Suprapubic skin (tissue), 4 donors: Measurements from ENCODE around the gene VPS8. TPM values are rescaled to one million over a fixed set of nuclear protein-coding genes. Genes with fewer than 3 reads are reported as not detected.

Experiments used
- DNase-seq, 2 donors: peaks; one replicate each; pipeline ENCODE4 v3.0.0-alpha.2; 2019; ENCODE audit warnings: low spot score in 2 of 2
- H3K27ac ChIP-seq: fragments of 200-600 bp; sonication (generic); one replicate; pipeline ENCODE4 v1.5.1; 2019
- H3K27me3 ChIP-seq: fragments of 200-600 bp; sonication (generic); one replicate; pipeline ENCODE4 v1.5.1; 2019
- H3K36me3 ChIP-seq: fragments of 200-600 bp; sonication (generic); one replicate; pipeline ENCODE4 v1.5.1; 2019
- H3K4me1 ChIP-seq: fragments of 200-600 bp; sonication (generic); one replicate; pipeline ENCODE4 v1.5.1; 2019
- H3K4me3 ChIP-seq: fragments of 200-600 bp; sonication (generic); one replicate; pipeline ENCODE4 v1.5.1; 2019; ENCODE audit warnings: mild to moderate bottlenecking
- H3K9me3 ChIP-seq: fragments of 200-600 bp; sonication (generic); one replicate; pipeline ENCODE4 v1.5.1; 2019
- CTCF ChIP-seq, 2 donors: fragments of 200-600 bp in 1 of 2; fragments of 450-650 bp in 1 of 2; sonication (generic) in 1 of 2; IDR thresholded peaks; one replicate each; pipeline ENCODE4 v1.5.1; 2016 to 2019; ENCODE audit warnings: antibody characterized with exemption in 2 of 2, mild to moderate bottlenecking in 1 of 2, moderate library complexity in 1 of 2
- EP300 ChIP-seq: sonication (generic); formaldehyde crosslinking; IDR thresholded peaks from one replicate; pipeline ENCODE4 v1.6.1; 2017; ENCODE audit warnings: antibody characterized with exemption
- POLR2A ChIP-seq, 2 donors: fragments of 450-650 bp; IDR thresholded peaks; one replicate each; pipeline ENCODE4 v1.6.1; 2017; ENCODE audit warnings: antibody characterized with exemption in 2 of 2, mild to moderate bottlenecking in 2 of 2, moderate library complexity in 2 of 2
- POLR2AphosphoS5 ChIP-seq, 3 donors: sonication (generic); formaldehyde crosslinking; IDR thresholded peaks; one replicate each; pipeline ENCODE4 v1.6.1; 2017; ENCODE audit warnings: antibody characterized with exemption in 3 of 3
- WGBS: methylation state at CpG from one replicate; pipeline ENCODE4 v1.1.5; 2018; 5-methylcytosine and 5-hydroxymethylcytosine counted together
- total RNA-seq, 4 donors: library from RNA; depleted of rRNA; stranded (reverse); fragments of >200 nt; gene quantifications; one replicate each; pipeline ENCODE4 v1.1.0, GENCODE V29; 2016

VPS8 gene
- total RNA-seq, 4 donors from 2014 or later, result 36.1 to 93.8 (median 57.2) TPM

- peaks cover 30% of the 10 kb centered on the region for H3K36me3 ChIP-seq
Measured at GRCh38 chr3:184887574-184887973, 75.6 kb downstream of the VPS8 start.

GRCh38 chr3:184889312-184889904, 77.4 kb downstream of the VPS8 start:
- TF ChIP-seq EP300 (no peak), CTCF (IDR thresholded peaks at IDR 0.05) (no peak), POLR2A (IDR thresholded peaks at IDR 0.05) (no peak), POLR2AphosphoS5 (IDR thresholded peaks at IDR 0.05) (no peak)
- Histone ChIP-seq H3K36me3 (peaks cover 14% of the 10 kb centered on the region), H3K27me3 (no peaks in the 10 kb centered on the region), H3K27ac (no peak overlapping the region), H3K4me1 (no peaks in the 10 kb centered on the region), H3K9me3 (no peaks in the 10 kb centered on the region), H3K4me3 (no peak overlapping the region)
- DNase-seq, result no peak
- WGBS, result 87% methylated on average over 6 of the region's 6 CpGs

More at GRCh38 chr3:184887574-184887973, 75.6 kb downstream of the VPS8 start:
- no peaks in the 10 kb centered on the region for H3K9me3 ChIP-seq
- H3K4me3 ChIP-seq, result no peak overlapping the region
- H3K27me3 ChIP-seq, result no peaks in the 10 kb centered on the region
- no peak overlapping the region for H3K27ac ChIP-seq
- no peaks in the 10 kb centered on the region for H3K4me1 ChIP-seq
- no peak for TF ChIP-seq EP300
- no peak for TF ChIP-seq POLR2AphosphoS5 (IDR thresholded peaks at IDR 0.05)
- TF ChIP-seq POLR2A (IDR thresholded peaks at IDR 0.05), result no peak
- no peak for TF ChIP-seq CTCF (IDR thresholded peaks at IDR 0.05)
- WGBS, result 84% methylated on average over 2 of the region's 2 CpGs
- DNase-seq, result no peak

GRCh38 chr3:184894051-184894450, 82.1 kb downstream of the VPS8 start:
- no peak for TF ChIP-seq CTCF (IDR thresholded peaks at IDR 0.05)
- TF ChIP-seq EP300, result no peak
- no peak for TF ChIP-seq POLR2AphosphoS5 (IDR thresholded peaks at IDR 0.05)
- TF ChIP-seq POLR2A (IDR thresholded peaks at IDR 0.05), result no peak

GRCh38 chr3:184895350-184895749, 83.4 kb downstream of the VPS8 start:
- no peaks in the 10 kb centered on the region for H3K4me1 ChIP-seq
- 88% methylated on average over 1 of the region's 4 CpGs for WGBS
- no peak overlapping the region for H3K27ac ChIP-seq
- DNase-seq, result no peak
- H3K4me3 ChIP-seq, result no peak overlapping the region
- peaks cover 3% of the 10 kb centered on the region for H3K36me3 ChIP-seq
- no peaks in the 10 kb centered on the region for H3K27me3 ChIP-seq
- TF ChIP-seq POLR2A (IDR thresholded peaks at IDR 0.05), result no peak
- TF ChIP-seq CTCF (IDR thresholded peaks at IDR 0.05), result no peak
- TF ChIP-seq EP300, result no peak
- no peak for TF ChIP-seq POLR2AphosphoS5 (IDR thresholded peaks at IDR 0.05)
- no peaks in the 10 kb centered on the region for H3K9me3 ChIP-seq

More at GRCh38 chr3:184894051-184894450, 82.1 kb downstream of the VPS8 start:
- WGBS, result 97% methylated on average over 1 of the region's 1 CpG
- Histone ChIP-seq H3K4me3 (no peak overlapping the region), H3K9me3 (no peaks in the 10 kb centered on the region), H3K4me1 (no peaks in the 10 kb centered on the region), H3K36me3 (peaks cover 3% of the 10 kb centered on the region), H3K27ac (no peak overlapping the region), H3K27me3 (no peaks in the 10 kb centered on the region)
- no peak for DNase-seq

GRCh38 chr3:184896336-184896735, 84.4 kb downstream of the VPS8 start:
- no peaks in the 10 kb centered on the region for H3K4me1 ChIP-seq
- H3K36me3 ChIP-seq, result peaks cover 3% of the 10 kb centered on the region
- no peaks in the 10 kb centered on the region for H3K9me3 ChIP-seq
- TF ChIP-seq EP300, result no peak
- no peaks in the 10 kb centered on the region for H3K27me3 ChIP-seq
- WGBS, result 79% methylated on average over 2 of the region's 2 CpGs
- DNase-seq, result no peak
- H3K27ac ChIP-seq, result no peak overlapping the region
- H3K4me3 ChIP-seq, result no peak overlapping the region
